HL-60 (cell line): ENCODE measurements around the gene TTC12.

ENCODE experiments used
- DNase-seq, 2 experiments: peaks; one replicate each; pipeline ENCODE4 v3.0.0-alpha.2; 2010 to 2020; ENCODE audit warnings: low read depth in 1 of 2, low spot score in 1 of 2
- H3K27ac ChIP-seq: fragments of 250-450 bp; sonication (Bioruptor Pico); replicated peaks from 2 replicates; pipeline ENCODE4 v1.5.1; 2020; ENCODE audit warnings: mild to moderate bottlenecking, moderate library complexity
- H3K27me3 ChIP-seq: fragments of 250-450 bp; sonication (Bioruptor Pico); 2 replicates; pipeline ENCODE4 v1.5.1; 2021; ENCODE audit warnings: mild to moderate bottlenecking, moderate library complexity; ENCODE audit not compliant: insufficient read depth, poor library complexity, severe bottlenecking
- H3K4me3 ChIP-seq: replicated peaks from 2 replicates; pipeline ENCODE4 v1.5.1; 2011; ENCODE audit warnings: mild to moderate bottlenecking, control low read depth, low read length; ENCODE audit not compliant: insufficient read depth
- CTCF ChIP-seq: IDR thresholded peaks from one replicate; pipeline ENCODE4 v1.5.1; 2011; ENCODE audit warnings: low read length, control low read depth, inconsistent platforms; ENCODE audit not compliant: insufficient read depth
- GABPA ChIP-seq: IDR thresholded peaks from 2 replicates; pipeline ENCODE4 v1.6.1; 2012; ENCODE audit warnings: low read depth
- POLR2AphosphoS5 ChIP-seq: IDR thresholded peaks from 2 replicates; pipeline ENCODE4 v1.6.1; 2012; ENCODE audit warnings: low read depth
- REST ChIP-seq: IDR thresholded peaks from 2 replicates; pipeline ENCODE4 v1.6.1; 2012; ENCODE audit warnings: low read depth; ENCODE audit not compliant: insufficient replicate concordance
- SPI1 ChIP-seq: IDR thresholded peaks from 2 replicates; pipeline ENCODE4 v1.6.1; 2012; ENCODE audit warnings: low read depth, mild to moderate bottlenecking, borderline replicate concordance

The TTC12 gene

GRCh38 chr11:113311536-113311935 is 2.8 kb upstream of the TTC12 start:
- DNase-seq: no peak
- TF ChIP-seq GABPA (no peak), CTCF (no peak), SPI1 (no peak), POLR2AphosphoS5 (no peak), REST (no peak)
- Histone ChIP-seq H3K27ac (no peak overlapping the region), H3K4me3 (no peak overlapping the region), H3K27me3 (no peaks in the 10 kb centered on the region)

- no peaks in the 10 kb centered on the region for H3K27me3 ChIP-seq
- H3K4me3 ChIP-seq: no peak overlapping the region
- no peak for DNase-seq
- TF ChIP-seq SPI1 (no peak), GABPA (no peak), POLR2AphosphoS5 (no peak), CTCF (no peak), REST (no peak)
- H3K27ac ChIP-seq: no peak overlapping the region
These were observed 782 bp upstream of the TTC12 start for GRCh38 chr11:113313601-113314000.

- Histone ChIP-seq H3K4me3 (no peak overlapping the region), H3K27ac (no peak overlapping the region), H3K27me3 (no peaks in the 10 kb centered on the region)
- DNase-seq: no peak
- TF ChIP-seq GABPA (no peak), POLR2AphosphoS5 (no peak), SPI1 (no peak), CTCF (no peak), REST (no peak)
These were observed 356 bp upstream of the TTC12 start for GRCh38 chr11:113314065-113314388.
